Transverse colon (tissue), 4 donors: ENCODE results near the gene SLFN12. TPM values are rescaled to one million over a fixed set of nuclear protein-coding genes. Genes with fewer than 3 reads are reported as not detected.

Source experiments
- DNase-seq: peaks from one replicate; pipeline ENCODE4 v3.0.0-alpha.2; 2019
- H3K27ac ChIP-seq, 4 donors: fragments of 200-600 bp; sonication (generic); 2 replicates each; pipeline ENCODE4 v1.5.1; 2016 to 2018; ENCODE audit warnings: inconsistent platforms in 4 of 4
- H3K27me3 ChIP-seq: fragments of 200-600 bp; sonication (generic); 2 replicates; pipeline ENCODE4 v1.5.1; 2017; ENCODE audit warnings: inconsistent platforms
- H3K36me3 ChIP-seq, 4 donors: fragments of 200-600 bp; sonication (generic); 2 replicates each; pipeline ENCODE4 v1.5.1; 2017 to 2019; ENCODE audit warnings: inconsistent platforms in 4 of 4
- H3K4me1 ChIP-seq, 4 donors: fragments of 200-600 bp; sonication (generic); 2 replicates each; pipeline ENCODE4 v1.5.1; 2017 to 2020; ENCODE audit warnings: inconsistent platforms in 4 of 4
- H3K4me3 ChIP-seq, 4 donors: fragments of 200-600 bp; sonication (generic); 1 replicate in 1 of 4; 2 replicates in 3 of 4; pipeline versions ENCODE4 v1.5.1 to v1.6.1; 2017 to 2019; ENCODE audit warnings: inconsistent platforms in 4 of 4
- H3K9me3 ChIP-seq, 2 donors: fragments of 200-600 bp; sonication (generic); 2 replicates each; pipeline ENCODE4 v1.5.1; 2017 to 2019; ENCODE audit warnings: inconsistent platforms in 2 of 2
- EP300 ChIP-seq: sonication (generic); formaldehyde crosslinking; IDR thresholded peaks from one replicate; pipeline ENCODE4 v1.6.1; 2017; ENCODE audit warnings: antibody characterized with exemption, low read depth
- POLR2A ChIP-seq: fragments of 450-650 bp; IDR thresholded peaks from one replicate; pipeline ENCODE4 v1.6.1; 2016; ENCODE audit warnings: antibody characterized with exemption, mild to moderate bottlenecking, moderate library complexity
- POLR2AphosphoS5 ChIP-seq, 3 donors: sonication (generic); formaldehyde crosslinking; IDR thresholded peaks; one replicate each; pipeline ENCODE4 v1.6.1; 2016; ENCODE audit warnings: antibody characterized with exemption in 3 of 3
- WGBS, 2 donors: methylation state at CpG; one replicate each; pipeline ENCODE4 v1.1.5; 2018; ENCODE audit warnings: low coverage in 1 of 2; 5-methylcytosine and 5-hydroxymethylcytosine counted together
- in situ Hi-C, 4 donors: fragments of 200-750 bp; cut with MboI; loops; one replicate each; pipeline versions ENCODE4 v1.15.0 to v1.15.1; 2017; ENCODE audit warnings: low sequenced_read_pairs in 3 of 4, low pct_ligation_motif_present in 1 of 4, low pct_unique_long_range_greater_than_20kb in 1 of 4
- intact Hi-C: fragments of 100-400 bp; cut with DNase I; formaldehyde crosslinking; loops from one replicate; pipeline ENCODE4 v1.15.1; 2023; ENCODE audit warnings: low total_unique reads
- total RNA-seq, 4 donors: library from RNA; depleted of rRNA; stranded (reverse); fragments of >200 nt; gene quantifications; one replicate each; pipeline ENCODE4 v1.1.0, GENCODE V29; 2016
- TF ChIP-seq, protein P1 (sequence below), 5 experiments: fragments of 200-600 bp in 3 of 5; fragments of 450-650 bp in 2 of 5; sonication (generic) in 3 of 5; IDR thresholded peaks; 1 replicate in 2 of 5; 2 replicates in 3 of 5; pipeline ENCODE4 v1.5.1; 2016 to 2017; ENCODE audit warnings: antibody characterized with exemption in 5 of 5, inconsistent platforms in 3 of 5, mild to moderate bottlenecking in 2 of 5, moderate library complexity in 1 of 5

Gene SLFN12
- total RNA-seq, 4 donors from 2014 or later, result 1.6 to 34.8 (median 3.5) TPM; not detected in 1

GRCh38 chr17:35449371-35449931 lies 17.2 kb upstream of the SLFN12 start:
- Histone ChIP-seq H3K4me3 (peak overlapping the region in 3 of 4 donors; percentile 8 to 53 (median 48)), H3K27ac (peak overlapping the region; percentile 31 to 80 (median 74)), H3K9me3 (no peaks in the 10 kb centered on the region), H3K36me3 (no peaks in the 10 kb centered on the region), H3K27me3 (peaks cover 57% of the 10 kb centered on the region), H3K4me1 (peaks cover 0 to 4% (median 2%) of the 10 kb centered on the region in 4 donors)
- DNase-seq, result peak; percentile 43
- WGBS, 2 donors, result 42 to 52% methylated on average over 2 to 36 of the region's 36 CpGs
- TF ChIP-seq, protein P1, sequence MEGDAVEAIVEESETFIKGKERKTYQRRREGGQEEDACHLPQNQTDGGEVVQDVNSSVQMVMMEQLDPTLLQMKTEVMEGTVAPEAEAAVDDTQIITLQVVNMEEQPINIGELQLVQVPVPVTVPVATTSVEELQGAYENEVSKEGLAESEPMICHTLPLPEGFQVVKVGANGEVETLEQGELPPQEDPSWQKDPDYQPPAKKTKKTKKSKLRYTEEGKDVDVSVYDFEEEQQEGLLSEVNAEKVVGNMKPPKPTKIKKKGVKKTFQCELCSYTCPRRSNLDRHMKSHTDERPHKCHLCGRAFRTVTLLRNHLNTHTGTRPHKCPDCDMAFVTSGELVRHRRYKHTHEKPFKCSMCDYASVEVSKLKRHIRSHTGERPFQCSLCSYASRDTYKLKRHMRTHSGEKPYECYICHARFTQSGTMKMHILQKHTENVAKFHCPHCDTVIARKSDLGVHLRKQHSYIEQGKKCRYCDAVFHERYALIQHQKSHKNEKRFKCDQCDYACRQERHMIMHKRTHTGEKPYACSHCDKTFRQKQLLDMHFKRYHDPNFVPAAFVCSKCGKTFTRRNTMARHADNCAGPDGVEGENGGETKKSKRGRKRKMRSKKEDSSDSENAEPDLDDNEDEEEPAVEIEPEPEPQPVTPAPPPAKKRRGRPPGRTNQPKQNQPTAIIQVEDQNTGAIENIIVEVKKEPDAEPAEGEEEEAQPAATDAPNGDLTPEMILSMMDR (IDR thresholded peaks at IDR 0.05), result no peak
- TF ChIP-seq POLR2AphosphoS5 (IDR thresholded peaks at IDR 0.05) (no peak), EP300 (no peak), POLR2A (no peak)
- intact Hi-C loops, result no loop called here
- in situ Hi-C loops, result no loop called here

GRCh38 chr17:35448899-35449227 lies 16.6 kb upstream of the SLFN12 start:
- TF ChIP-seq POLR2AphosphoS5 (IDR thresholded peaks at IDR 0.05) (no peak), EP300 (no peak), POLR2A (no peak)
- TF ChIP-seq, protein P1 (IDR thresholded peaks at IDR 0.05), result no peak
- in situ Hi-C loops, result no loop called here

GRCh38 chr17:35448214-35448898 lies 16.1 kb upstream of the SLFN12 start, which contains the start of gene SLFN13:
SLFN13 (minus strand) TSS chr17:35448766; CDS start chr17:35445680, 3,086 bp downstream.
- TF ChIP-seq, protein P1 (IDR thresholded peaks at IDR 0.05), result no peak
- peak in 2 of 3 donors; percentile 22 to 39 for TF ChIP-seq POLR2AphosphoS5 (IDR thresholded peaks at IDR 0.05)
- Histone ChIP-seq H3K27me3 (peaks cover 53% of the 10 kb centered on the region), H3K4me1 (peaks cover 0 to 4% (median 2%) of the 10 kb centered on the region in 4 donors), H3K27ac (peak within 1 kb of the TSS; percentile 68 to 80 (median 79)), H3K36me3 (no peaks in the 10 kb centered on the region), H3K9me3 (no peaks in the 10 kb centered on the region), H3K4me3 (peak within 1 kb of the TSS; percentile 21 to 53 (median 46))
- peak; percentile 82 for DNase-seq
- in situ Hi-C loops, result no loop called here
- intact Hi-C loops, result no loop called here
- WGBS, 2 donors, result 0 to 3% methylated on average over 11 to 39 of the region's 44 CpGs

More at GRCh38 chr17:35448899-35449227, 16.6 kb upstream of the SLFN12 start:
- H3K4me3 ChIP-seq, result peak overlapping the region in 2 of 4 donors; percentile 48 to 53
- intact Hi-C loops, result no loop called here
- H3K27ac ChIP-seq, result peak overlapping the region; percentile 68 to 80 (median 79)
- WGBS, 2 donors, result 48% methylated on average over 15 of the region's 16 CpGs; no CpG with 5 or more reads in 1 of the 2 donors
- H3K36me3 ChIP-seq, result no peaks in the 10 kb centered on the region
- peaks cover 0 to 4% (median 2%) of the 10 kb centered on the region in 4 donors for H3K4me1 ChIP-seq
- peaks cover 56% of the 10 kb centered on the region for H3K27me3 ChIP-seq
- no peaks in the 10 kb centered on the region for H3K9me3 ChIP-seq
- DNase-seq, result no peak

GRCh38 chr17:35447499-35447898 lies 15.2 kb upstream of the SLFN12 start:
- peaks cover 52% of the 10 kb centered on the region for H3K27me3 ChIP-seq
- intact Hi-C loops, result no loop called here
- WGBS, 2 donors, result 43 to 52% methylated on average over 3 of the region's 3 CpGs

More at GRCh38 chr17:35447499-35447898, 15.2 kb upstream of the SLFN12 start:
- H3K36me3 ChIP-seq, result no peaks in the 10 kb centered on the region
- H3K27ac ChIP-seq, result peak overlapping the region; percentile 68 to 80 (median 79)
- in situ Hi-C loops, result no loop called here
- H3K4me3 ChIP-seq, result peak overlapping the region in 3 of 4 donors; percentile 43 to 53 (median 48)
- peaks cover 0 to 4% (median 2%) of the 10 kb centered on the region in 4 donors for H3K4me1 ChIP-seq
- DNase-seq, result no peak
- H3K9me3 ChIP-seq, result no peaks in the 10 kb centered on the region
- TF ChIP-seq POLR2A, result no peak
- no peak for TF ChIP-seq POLR2AphosphoS5 (IDR thresholded peaks at IDR 0.05)
- TF ChIP-seq, protein P1 (IDR thresholded peaks at IDR 0.05), result no peak
- no peak for TF ChIP-seq EP300
